Neuronal stem cell (in vitro differentiated cells): ENCODE measurements around the gene CDH10.

Experiments
- DNase-seq: peaks from one replicate; pipeline ENCODE4 v3.0.0-alpha.2; 2013; ENCODE audit warnings: low spot score
- H2AFZ ChIP-seq: one replicate; pipeline ENCODE4 v1.6.1; 2013; ENCODE audit warnings: mild to moderate bottlenecking, low read length, inconsistent platforms
- H2AK5ac ChIP-seq: 2 replicates; pipeline ENCODE4 v1.6.1; 2013; ENCODE audit warnings: low read depth, mild to moderate bottlenecking, inconsistent platforms, low read length, moderate library complexity, mixed read lengths
- H2BK120ac ChIP-seq: 2 replicates; pipeline ENCODE4 v1.6.1; 2013; ENCODE audit warnings: low read depth, mild to moderate bottlenecking, inconsistent platforms, low read length, moderate library complexity, mixed read lengths
- H2BK12ac ChIP-seq: one replicate; pipeline ENCODE4 v1.6.1; 2013; ENCODE audit warnings: low read length, inconsistent platforms
- H2BK15ac ChIP-seq: 2 replicates; pipeline ENCODE4 v1.6.1; 2013; ENCODE audit warnings: mild to moderate bottlenecking, low read length, inconsistent platforms, mixed read lengths
- H2BK5ac ChIP-seq: one replicate; pipeline ENCODE4 v1.6.1; 2013; ENCODE audit warnings: inconsistent platforms, mild to moderate bottlenecking, low read length, moderate library complexity
- H3K14ac ChIP-seq: one replicate; pipeline ENCODE4 v1.6.1; 2013; ENCODE audit warnings: low read length, inconsistent platforms
- H3K18ac ChIP-seq: 2 replicates; pipeline ENCODE4 v1.6.1; 2013; ENCODE audit warnings: low read length, inconsistent platforms
- H3K23ac ChIP-seq: 2 replicates; pipeline ENCODE4 v1.6.1; 2013; ENCODE audit warnings: low read depth, mild to moderate bottlenecking, mixed read lengths, low read length, inconsistent platforms; ENCODE audit not compliant: poor library complexity
- H3K27ac ChIP-seq: replicated peaks from 3 replicates; pipeline ENCODE4 v1.5.1; 2013; ENCODE audit warnings: low read length, inconsistent platforms
- H3K27me3 ChIP-seq, 3 experiments: 2 replicates each; pipeline ENCODE4 v1.6.1; 2013; ENCODE audit warnings: low read length in 3 of 3, mild to moderate bottlenecking in 2 of 3, inconsistent platforms in 1 of 3, low read depth in 1 of 3, mixed read lengths in 1 of 3, moderate library complexity in 1 of 3; ENCODE audit not compliant: control insufficient read depth in 3 of 3, insufficient read depth in 3 of 3
- H3K36me3 ChIP-seq, 2 donors: replicated peaks in 1 of 2; 2 replicates each; pipeline ENCODE4 v1.6.1; 2013; ENCODE audit warnings: low read length in 2 of 2; ENCODE audit not compliant: control insufficient read depth in 2 of 2, insufficient read depth in 2 of 2
- H3K4ac ChIP-seq: 2 replicates; pipeline ENCODE4 v1.6.1; 2013; ENCODE audit warnings: inconsistent platforms, mild to moderate bottlenecking, low read length, moderate library complexity
- H3K4me1 ChIP-seq, 2 donors: 1 replicate in 1 of 2; 2 replicates in 1 of 2; pipeline ENCODE4 v1.6.1; 2013; ENCODE audit warnings: low read length in 2 of 2, low read depth in 1 of 2; ENCODE audit not compliant: control insufficient read depth in 2 of 2, insufficient read depth in 1 of 2
- H3K4me2 ChIP-seq: one replicate; pipeline ENCODE4 v1.6.1; 2013; ENCODE audit warnings: mild to moderate bottlenecking, low read length, inconsistent platforms; ENCODE audit not compliant: insufficient read depth, poor library complexity, severe bottlenecking
- H3K4me3 ChIP-seq, 2 donors: 2 replicates each; pipeline ENCODE4 v1.5.1; 2013; ENCODE audit warnings: low read length in 2 of 2, mild to moderate bottlenecking in 2 of 2, inconsistent platforms in 1 of 2, moderate library complexity in 1 of 2
- H3K79me1 ChIP-seq: one replicate; pipeline ENCODE4 v1.6.1; 2013; ENCODE audit warnings: low read depth, mild to moderate bottlenecking, inconsistent platforms, low read length, moderate library complexity
- H3K9ac ChIP-seq: one replicate; pipeline ENCODE4 v1.6.1; 2013; ENCODE audit warnings: mild to moderate bottlenecking, low read depth, low read length, inconsistent platforms; ENCODE audit not compliant: poor library complexity
- H3K9me3 ChIP-seq, 2 donors: replicated peaks in 1 of 2; 2 replicates each; pipeline versions ENCODE3 to v1.6.1; 2013; ENCODE audit warnings: low read length in 2 of 2, mild to moderate bottlenecking in 2 of 2, inconsistent platforms in 1 of 2, low read depth in 1 of 2, mixed read lengths in 1 of 2, moderate library complexity in 1 of 2; ENCODE audit not compliant: control insufficient read depth in 2 of 2, insufficient read depth in 1 of 2
- H4K8ac ChIP-seq: one replicate; pipeline ENCODE4 v1.6.1; 2013; ENCODE audit warnings: low read depth, mild to moderate bottlenecking, inconsistent platforms, low read length, moderate library complexity
- H4K91ac ChIP-seq: one replicate; pipeline ENCODE4 v1.6.1; 2013; ENCODE audit warnings: low read length, low read depth, mild to moderate bottlenecking, inconsistent platforms; ENCODE audit not compliant: poor library complexity
- WGBS, 2 donors: extraction: QIAGEN DNeasy Blood & Tissue Kit; methylation state at CpG; one replicate each; pipeline ENCODE4 v1.1.7; 2013; ENCODE audit warnings: missing lambda C conversion rate in 2 of 2, mixed read lengths in 1 of 2; ENCODE audit not compliant: insufficient read length in 2 of 2, insufficient replicate concordance in 1 of 2; ENCODE audit errors: extremely low coverage in 2 of 2; 5-methylcytosine and 5-hydroxymethylcytosine counted together

The CDH10 gene

DNA sequence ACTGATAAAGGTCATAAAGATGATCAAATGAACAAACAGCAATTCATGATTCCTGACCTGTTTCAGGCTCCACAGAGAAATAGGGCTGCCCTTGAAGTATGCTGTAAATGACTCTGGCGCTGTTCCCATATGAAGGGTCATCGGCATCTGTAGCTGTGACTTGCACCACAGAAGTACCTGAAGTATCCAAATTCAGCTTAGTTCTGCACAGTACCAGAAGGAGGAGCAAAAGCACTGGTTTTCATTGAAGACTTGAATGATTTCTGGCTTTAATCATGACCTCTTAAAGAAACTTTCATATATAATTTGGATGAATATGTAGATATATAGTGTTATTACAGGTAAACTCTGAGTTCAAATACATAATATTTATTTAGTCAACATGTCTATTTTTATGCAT, 109.1 kb downstream of the CDH10 start:
- no peak overlapping the region for H3K27ac ChIP-seq
- H2AK5ac ChIP-seq: no peak overlapping the region
- no peak overlapping the region for H4K91ac ChIP-seq
- no peaks in the 10 kb centered on the region for H3K27me3 ChIP-seq
- H2BK5ac ChIP-seq: no peak overlapping the region
- no peak overlapping the region for H3K23ac ChIP-seq
- no peaks in the 10 kb centered on the region for H3K4me1 ChIP-seq
- no peak overlapping the region for H3K4me3 ChIP-seq
- no CpG with 5 or more reads among the region's 2 CpGs for WGBS, 2 donors
- no peak overlapping the region for H3K18ac ChIP-seq
- no peak overlapping the region for H3K14ac ChIP-seq
- H2BK120ac ChIP-seq: no peak overlapping the region
- H3K4ac ChIP-seq: no peak overlapping the region
- DNase-seq: no peak
- no peaks in the 10 kb centered on the region for H3K36me3 ChIP-seq
- H4K8ac ChIP-seq: no peak overlapping the region
- no peak overlapping the region for H2BK15ac ChIP-seq
- no peak overlapping the region for H3K4me2 ChIP-seq
- no peak overlapping the region for H2AFZ ChIP-seq
- H3K9me3 ChIP-seq: no peaks in the 10 kb centered on the region
- no peak overlapping the region for H3K9ac ChIP-seq
- H2BK12ac ChIP-seq: no peak overlapping the region
- H3K79me1 ChIP-seq: no peaks in the 10 kb centered on the region

DNA sequence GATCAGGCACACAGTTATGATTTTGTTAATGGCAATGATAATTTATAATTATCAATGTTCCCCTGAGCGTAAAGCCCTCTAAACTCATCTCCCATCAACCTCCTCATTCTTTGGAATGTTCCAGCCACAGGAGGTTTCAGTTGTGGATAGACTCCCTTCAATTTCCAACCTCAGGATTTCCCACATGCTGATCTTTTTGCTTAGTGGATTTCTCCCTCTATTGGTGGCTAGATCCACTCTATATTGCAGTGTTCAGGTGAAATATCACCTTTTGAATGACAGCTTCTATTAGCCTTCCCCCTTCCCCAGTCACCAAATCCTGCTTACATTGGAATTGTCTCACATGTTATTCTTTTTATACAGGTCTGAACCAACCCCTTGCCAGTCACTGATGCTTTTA, 113.9 kb downstream of the CDH10 start:
- no peak overlapping the region for H4K8ac ChIP-seq
- H3K4me3 ChIP-seq: no peak overlapping the region
- no peak overlapping the region for H2BK12ac ChIP-seq
- no peaks in the 10 kb centered on the region for H3K27me3 ChIP-seq
- no peak overlapping the region for H2AK5ac ChIP-seq
- no peak overlapping the region for H3K27ac ChIP-seq
- DNase-seq: no peak
- no peak overlapping the region for H2BK5ac ChIP-seq
- no peak overlapping the region for H3K14ac ChIP-seq
- no peak overlapping the region for H3K9ac ChIP-seq
- H3K18ac ChIP-seq: no peak overlapping the region
- no peaks in the 10 kb centered on the region for H3K9me3 ChIP-seq
- H2BK120ac ChIP-seq: no peak overlapping the region
- H3K4me2 ChIP-seq: no peak overlapping the region
- H3K23ac ChIP-seq: no peak overlapping the region
- no peaks in the 10 kb centered on the region for H3K36me3 ChIP-seq
- H3K4ac ChIP-seq: no peak overlapping the region
- no peak overlapping the region for H2AFZ ChIP-seq
- no CpG with 5 or more reads among the region's 1 CpG for WGBS, 2 donors
- peaks cover 2 to 3% of the 10 kb centered on the region in 2 donors for H3K4me1 ChIP-seq
- H4K91ac ChIP-seq: no peak overlapping the region
- no peaks in the 10 kb centered on the region for H3K79me1 ChIP-seq
- no peak overlapping the region for H2BK15ac ChIP-seq

DNA sequence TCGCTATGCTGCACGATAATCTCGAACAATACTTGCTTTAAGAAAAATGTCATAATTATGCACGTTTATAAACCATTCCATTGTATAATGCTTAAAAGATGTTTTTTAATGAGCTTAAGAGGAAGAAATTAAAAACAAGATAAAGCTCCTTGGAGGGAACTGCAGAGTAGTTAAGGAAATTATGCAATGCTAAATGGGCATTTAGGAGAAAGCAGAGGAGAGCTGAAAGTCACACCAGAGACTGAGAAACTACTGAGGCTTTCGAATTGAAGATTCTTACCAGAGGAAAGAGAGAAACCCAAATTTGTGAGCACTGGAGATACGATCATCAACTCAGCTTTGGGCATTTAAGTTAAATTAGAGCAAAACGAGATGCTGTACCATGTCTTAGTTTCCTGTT, 119.4 kb downstream of the CDH10 start:
- Histone ChIP-seq H2AK5ac (no peak overlapping the region), H2BK120ac (no peak overlapping the region), H2BK5ac (no peak overlapping the region), H3K79me1 (no peaks in the 10 kb centered on the region), H3K4me2 (no peak overlapping the region), H2BK12ac (no peak overlapping the region), H3K23ac (no peak overlapping the region), H3K18ac (no peak overlapping the region), H3K4ac (no peak overlapping the region), H2AFZ (no peak overlapping the region), H3K4me3 (no peak overlapping the region), H3K9me3 (no peaks in the 10 kb centered on the region), H3K4me1 (peaks cover 2 to 3% of the 10 kb centered on the region in 2 donors), H3K36me3 (no peaks in the 10 kb centered on the region), H3K14ac (no peak overlapping the region), H2BK15ac (no peak overlapping the region), H3K9ac (no peak overlapping the region), H4K8ac (no peak overlapping the region), H3K27ac (no peak overlapping the region), H3K27me3 (no peaks in the 10 kb centered on the region), H4K91ac (no peak overlapping the region)
- WGBS, 2 donors: no CpG with 5 or more reads among the region's 7 CpGs
- DNase-seq: no peak

DNA sequence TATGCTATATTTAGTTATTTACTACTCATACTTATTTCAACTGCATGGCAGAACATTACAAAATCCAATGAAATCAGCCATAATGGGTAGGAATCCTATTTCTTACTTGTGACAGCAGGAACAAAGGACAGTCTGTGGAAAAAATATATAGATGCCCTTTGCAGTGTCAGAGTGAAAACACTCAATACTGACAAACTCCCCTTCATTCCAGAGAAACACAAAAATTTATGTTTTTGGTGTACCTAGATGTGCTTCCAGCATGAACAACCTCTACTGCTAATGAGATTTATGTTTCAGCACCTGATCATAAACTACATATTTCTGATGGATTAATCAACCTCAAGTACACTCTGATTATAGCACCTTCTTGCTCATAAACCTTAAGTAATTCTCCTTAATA, 132.4 kb downstream of the CDH10 start:
- Histone ChIP-seq H3K27ac (no peak overlapping the region), H3K4me3 (no peak overlapping the region), H2AFZ (no peak overlapping the region), H2BK5ac (no peak overlapping the region), H2BK12ac (no peak overlapping the region), H3K27me3 (no peaks in the 10 kb centered on the region), H3K18ac (no peak overlapping the region), H4K8ac (no peak overlapping the region), H3K14ac (no peak overlapping the region), H3K4me2 (no peak overlapping the region), H3K9me3 (no peaks in the 10 kb centered on the region), H3K23ac (no peak overlapping the region), H4K91ac (no peak overlapping the region), H2BK120ac (no peak overlapping the region), H3K4ac (no peak overlapping the region), H2BK15ac (no peak overlapping the region), H3K79me1 (no peaks in the 10 kb centered on the region), H3K4me1 (no peaks in the 10 kb centered on the region), H2AK5ac (no peak overlapping the region), H3K9ac (no peak overlapping the region), H3K36me3 (no peaks in the 10 kb centered on the region)
- no peak for DNase-seq
